HG03045 (cell line): ENCODE measurements around the gene CIART.

Experiments
- ATAC-seq: cut with Tn5 transposase; IDR thresholded peaks from one replicate; pipeline ENCODE4 v1.9.1; 2021; ENCODE audit warnings: mild to moderate bottlenecking, moderate library complexity; ENCODE audit not compliant: unreplicated experiment

The CIART gene

DNA sequence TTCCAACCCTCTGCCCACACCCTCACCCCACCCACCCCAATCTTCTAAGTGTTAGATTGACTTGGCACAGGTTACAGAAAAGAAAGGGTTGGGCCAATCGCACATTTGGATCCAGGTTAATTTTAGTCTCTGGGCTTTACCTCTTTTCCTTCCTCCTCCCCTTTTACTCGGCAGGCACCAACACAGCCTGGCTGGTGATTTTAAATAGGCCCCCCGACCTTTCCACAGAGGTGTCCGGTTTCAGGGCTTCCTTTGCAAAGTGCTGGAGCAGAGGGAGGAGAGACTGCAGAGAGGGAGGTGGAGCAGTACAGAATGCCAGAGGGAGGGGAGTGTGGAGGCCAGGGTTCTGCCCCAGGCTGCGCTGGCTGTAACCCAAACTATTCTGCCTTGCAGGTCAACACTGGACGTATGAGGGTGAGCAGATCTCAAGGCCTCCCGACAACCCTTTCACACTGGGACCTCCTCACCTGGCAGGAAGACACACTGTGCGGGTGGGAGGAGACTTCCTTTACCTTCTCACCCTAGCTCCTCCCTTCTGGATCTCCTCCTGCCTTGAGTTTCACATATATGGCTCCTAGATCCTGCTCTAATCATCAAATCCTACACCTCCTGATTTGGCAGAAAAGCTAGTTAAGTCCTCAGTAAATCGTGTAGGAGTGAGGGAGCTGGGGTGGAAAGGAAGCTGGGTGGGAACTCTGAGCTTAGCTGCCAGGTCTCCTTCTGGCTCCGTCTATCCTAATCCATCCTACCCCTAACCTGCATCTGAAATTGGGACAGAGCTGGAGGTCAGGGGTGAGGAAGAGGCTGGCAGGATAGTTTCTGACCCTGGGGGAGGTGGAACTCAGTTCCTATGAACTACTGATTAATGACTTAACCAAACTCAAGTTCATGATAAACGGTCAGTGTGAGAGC lies 22.3 kb upstream of the CIART start:
- no peak for ATAC-seq

DNA sequence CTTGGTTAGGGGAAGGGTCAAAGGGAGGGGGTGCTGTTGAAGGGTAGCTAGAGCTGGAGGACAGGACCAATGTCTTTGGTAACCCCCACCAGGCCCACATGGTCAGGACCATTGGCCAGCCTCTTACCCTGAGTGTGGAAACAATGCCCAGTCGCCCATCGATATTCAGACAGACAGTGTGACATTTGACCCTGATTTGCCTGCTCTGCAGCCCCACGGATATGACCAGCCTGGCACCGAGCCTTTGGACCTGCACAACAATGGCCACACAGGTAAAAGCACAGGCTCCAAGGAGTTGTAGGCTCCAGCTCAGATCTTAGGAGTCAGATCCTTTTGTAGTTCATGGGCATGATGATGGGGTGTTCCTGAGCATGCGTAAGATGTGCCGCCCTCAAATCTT lies 21.0 kb upstream of the CIART start:
- ATAC-seq, result no peak

DNA sequence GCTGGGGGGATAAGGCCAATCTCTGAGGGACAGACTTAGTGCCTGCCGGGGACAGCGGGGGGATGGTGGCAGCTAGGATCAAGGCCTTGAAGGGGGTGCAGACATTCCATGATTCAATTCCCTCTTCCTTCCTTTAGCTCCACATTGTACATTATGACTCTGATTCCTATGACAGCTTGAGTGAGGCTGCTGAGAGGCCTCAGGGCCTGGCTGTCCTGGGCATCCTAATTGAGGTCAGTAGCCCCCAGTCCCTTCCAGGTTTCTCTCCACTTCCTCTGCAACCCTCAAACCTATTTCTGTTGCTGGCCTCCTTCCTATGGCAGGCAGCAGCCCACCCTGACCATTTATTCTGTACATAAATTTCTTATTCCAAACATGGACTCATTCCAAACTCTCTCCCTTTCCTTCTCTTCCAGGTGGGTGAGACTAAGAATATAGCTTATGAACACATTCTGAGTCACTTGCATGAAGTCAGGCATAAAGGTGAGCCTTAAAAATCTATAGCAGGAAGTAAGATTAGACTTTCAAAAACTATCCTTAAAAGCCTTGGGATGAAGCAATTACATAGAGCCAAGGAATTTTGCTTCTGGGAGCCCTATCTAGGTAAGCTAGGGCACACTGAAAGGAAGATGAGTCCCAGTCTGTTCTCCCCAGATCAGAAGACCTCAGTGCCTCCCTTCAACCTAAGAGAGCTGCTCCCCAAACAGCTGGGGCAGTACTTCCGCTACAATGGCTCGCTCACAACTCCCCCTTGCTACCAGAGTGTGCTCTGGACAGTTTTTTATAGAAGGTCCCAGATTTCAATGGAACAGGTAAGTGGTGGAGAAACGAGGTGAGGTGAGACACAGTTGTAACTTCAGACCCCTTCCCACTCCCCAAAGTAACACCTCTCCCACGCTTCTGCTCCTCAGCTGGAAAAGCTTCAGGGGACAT lies 19.7 kb upstream of the CIART start:
- ATAC-seq, result no peak

DNA sequence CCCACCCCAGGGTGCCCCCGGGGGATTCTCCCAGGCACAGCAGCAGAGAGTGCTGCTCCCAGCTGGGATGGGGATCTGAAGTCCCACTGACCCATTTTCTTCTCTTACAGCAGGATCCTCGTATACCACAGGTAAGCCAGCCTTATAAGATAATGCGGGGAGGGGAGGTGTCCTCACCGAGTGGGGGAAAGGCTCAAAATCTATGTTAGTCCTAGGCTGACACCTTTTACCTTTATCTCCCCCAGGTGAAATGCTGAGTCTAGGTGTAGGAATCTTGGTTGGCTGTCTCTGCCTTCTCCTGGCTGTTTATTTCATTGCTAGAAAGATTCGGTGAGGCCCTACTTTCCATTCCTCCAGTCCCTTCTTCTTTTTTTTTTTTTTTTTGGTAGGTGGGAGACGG lies 18.8 kb upstream of the CIART start:
- no peak for ATAC-seq

DNA sequence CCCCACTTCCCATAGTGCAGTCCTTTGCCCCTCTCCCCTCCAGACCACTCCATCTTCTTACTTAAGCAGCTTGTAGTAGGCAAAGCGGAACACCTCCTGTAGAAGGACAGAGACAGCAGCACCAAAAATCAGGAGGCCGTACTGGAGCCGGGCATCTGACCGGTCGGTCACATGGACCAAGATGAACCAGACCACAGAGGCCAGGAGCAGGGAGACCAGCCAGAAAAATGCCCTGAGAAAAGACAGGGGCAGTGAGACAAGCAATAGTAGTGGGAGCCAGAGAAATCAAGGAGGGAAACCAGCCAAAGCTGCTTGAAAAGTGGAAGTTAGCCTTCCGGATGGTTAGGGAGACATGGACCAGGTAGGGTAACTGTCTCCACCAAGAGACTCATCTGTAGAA lies 14.5 kb upstream of the CIART start:
- ATAC-seq, result no peak

DNA sequence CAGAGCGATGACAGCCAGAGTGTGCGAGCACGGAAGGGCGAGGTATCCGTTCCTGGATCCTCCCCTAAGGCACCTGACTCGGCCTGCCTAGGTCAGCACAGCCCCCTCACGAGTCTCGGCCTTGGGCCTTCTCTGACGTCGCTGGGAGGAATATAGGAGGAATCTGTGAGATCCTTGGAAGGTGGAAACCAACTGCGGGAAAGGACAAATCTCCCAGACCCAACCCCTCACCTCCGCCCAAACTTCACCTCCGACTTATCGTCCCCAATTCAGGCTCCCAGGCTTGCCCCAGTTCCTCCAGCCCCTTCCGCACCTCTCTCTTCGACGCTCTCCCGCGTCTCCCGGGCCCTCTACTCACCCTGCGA lies 14.0 kb upstream of the CIART start:
- peak; percentile 20 for ATAC-seq

DNA sequence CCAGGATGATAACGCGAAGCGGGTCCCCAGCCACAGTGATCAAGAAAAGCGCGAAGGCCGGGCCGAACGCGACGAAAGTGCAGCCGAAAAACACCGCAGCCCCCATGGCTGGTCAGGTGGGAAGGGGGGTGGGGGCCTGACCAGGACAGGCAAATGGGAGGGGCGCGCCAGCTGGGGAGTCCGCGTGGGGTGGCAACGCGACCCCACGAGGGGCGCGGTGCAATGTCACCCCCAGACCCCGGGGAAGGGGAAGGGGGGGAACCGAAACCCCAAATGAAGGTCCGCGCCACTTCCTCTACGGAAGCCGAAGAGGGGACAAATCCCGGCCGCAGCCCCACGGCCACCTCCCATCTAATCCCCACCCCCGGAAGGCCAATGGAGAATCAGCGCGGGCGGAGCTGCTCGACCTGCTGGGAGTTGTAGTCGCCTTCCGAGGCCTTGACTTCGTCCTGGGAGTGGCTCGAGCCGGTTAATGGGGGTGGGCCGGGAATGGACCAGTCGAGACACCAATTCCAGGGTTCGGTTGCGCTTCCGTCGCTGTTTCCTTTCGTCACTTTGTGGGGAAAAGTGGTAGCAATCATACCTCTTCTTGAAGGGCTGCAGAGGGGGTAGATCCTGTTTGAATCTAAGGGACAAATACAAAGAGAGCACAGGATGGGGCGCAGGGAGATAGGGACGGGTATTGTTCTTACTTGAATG lies 13.5 kb upstream of the CIART start, which contains the start of gene APH1A:
TSS of gene APH1A (minus strand) at position 312 of the 699 bp plus-strand sequence. CDS start at position 106, 206 bp downstream.
- peak; percentile 90 for ATAC-seq

DNA sequence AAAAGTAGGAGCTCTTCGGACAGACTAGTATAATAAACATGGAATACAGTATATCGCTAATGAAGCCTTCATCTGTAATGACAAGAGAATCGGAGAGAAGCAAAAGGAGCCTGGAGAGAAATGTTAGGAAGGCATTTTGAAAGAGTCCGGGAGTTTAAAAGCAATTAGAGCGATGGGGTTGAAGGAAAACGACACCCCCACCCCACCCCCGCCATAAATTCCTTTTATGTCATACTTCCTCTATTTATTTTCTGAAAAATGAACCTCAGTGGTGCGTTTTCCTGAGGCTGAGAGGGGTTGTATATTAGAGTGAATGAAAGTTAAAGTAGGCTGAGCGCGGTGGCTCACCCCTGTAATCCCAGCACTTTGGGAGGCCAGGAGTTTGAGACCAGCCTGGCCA lies 12.9 kb upstream of the CIART start:
- ATAC-seq, result no peak

DNA sequence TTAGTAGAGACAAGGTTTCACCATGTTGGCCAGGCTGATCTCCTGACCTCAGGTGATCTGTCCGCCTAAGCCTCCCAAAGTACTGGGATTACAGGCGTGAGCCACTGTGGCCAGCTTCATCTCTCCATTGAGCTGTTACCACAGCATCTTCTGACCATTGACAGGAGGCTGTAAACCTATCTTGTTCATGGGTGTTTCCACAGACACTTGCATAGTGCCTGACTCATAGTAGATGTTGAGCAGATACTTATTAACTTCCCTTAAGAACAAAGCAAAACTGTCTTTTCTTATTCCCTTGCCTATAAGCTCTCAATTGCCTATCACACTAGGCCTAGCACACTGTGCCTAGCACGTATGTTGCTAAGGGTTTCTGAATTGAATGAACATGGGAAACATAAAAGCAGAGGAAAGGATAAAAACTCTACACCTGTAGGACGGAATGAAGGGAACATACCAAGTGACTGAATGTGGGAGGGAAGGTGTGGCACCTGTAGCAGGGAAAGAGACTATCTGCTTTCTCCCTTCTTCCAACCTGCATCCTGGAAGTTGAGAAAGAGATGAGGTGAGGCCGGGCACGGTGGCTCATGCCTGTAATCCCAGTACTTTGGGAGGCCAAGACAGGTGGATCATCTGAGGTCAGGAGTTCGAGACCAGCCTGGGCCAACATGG lies 10.9 kb upstream of the CIART start:
- ATAC-seq, result no peak

DNA sequence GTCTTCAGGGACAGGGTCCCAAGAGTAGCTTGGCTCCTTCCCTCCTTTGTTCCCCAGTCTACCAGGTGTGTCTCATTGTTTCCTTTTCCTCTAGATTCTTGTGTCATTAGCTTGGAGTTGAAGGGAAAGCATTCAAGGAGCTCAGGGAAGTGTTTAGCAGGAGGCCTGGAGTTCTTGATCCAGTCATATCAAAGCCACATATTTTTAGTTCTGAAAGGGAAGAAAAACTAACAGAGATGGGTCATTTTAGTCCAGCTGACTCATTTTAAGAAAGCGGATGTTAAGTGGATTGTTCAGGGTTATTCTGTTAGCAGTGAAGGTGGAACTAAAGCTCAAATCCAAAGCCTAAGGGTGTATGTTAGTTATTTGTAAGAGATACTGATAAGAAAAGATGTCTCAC lies 9.0 kb upstream of the CIART start:
- ATAC-seq, result no peak

DNA sequence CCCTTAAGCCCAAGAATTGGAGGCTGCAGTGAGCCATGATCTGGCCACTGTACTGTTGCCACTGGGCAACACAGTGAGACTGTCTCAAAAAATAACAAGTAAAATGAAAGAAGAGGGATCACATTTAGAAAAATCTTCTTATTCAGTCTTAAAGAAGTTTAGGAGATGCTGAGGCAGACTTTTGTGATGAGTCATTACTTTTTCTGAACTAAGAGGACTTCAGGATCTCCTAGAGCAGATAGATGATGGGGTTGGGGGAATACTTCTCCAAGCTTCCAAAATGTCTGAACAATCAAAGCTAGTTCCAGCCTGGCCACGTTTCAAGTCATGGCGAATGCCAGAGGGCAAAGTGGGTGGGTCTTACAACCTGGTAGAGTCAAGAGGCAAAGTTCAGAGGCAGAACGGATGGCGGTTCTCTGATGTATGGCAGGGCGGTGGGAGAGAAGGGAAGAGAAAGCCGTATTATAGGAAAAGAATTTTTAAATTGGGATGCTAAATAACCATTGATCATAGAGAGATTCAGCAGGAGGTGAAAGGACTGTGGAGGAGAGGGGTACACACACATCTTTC lies 2.1 kb upstream of the CIART start:
- no peak for ATAC-seq

DNA sequence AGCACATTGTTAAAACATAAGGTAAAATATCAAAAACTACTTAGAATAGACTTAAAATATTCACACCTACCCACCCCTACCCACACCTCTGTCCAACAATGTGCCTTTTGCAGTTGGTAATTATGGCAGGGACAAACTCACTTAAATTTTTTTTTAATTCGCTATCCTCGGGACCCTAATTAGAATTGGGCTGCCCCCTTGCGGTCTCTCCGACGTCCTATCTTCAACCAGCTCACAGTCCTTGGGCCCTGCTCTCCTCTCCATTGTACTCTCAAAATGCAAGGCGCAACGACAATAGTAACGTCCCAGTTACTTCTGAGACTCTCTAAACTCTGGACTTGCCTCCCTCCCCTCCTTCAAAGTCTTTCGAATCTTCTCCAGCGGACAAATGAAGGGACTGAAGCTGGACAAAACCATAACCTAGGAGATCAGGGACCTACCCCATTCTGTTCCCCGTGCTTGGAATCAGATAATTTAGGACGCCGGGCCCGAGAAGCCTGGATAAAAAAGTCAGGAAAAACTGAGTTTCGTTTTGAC lies 1.1 kb upstream of the CIART start:
- no peak for ATAC-seq

DNA sequence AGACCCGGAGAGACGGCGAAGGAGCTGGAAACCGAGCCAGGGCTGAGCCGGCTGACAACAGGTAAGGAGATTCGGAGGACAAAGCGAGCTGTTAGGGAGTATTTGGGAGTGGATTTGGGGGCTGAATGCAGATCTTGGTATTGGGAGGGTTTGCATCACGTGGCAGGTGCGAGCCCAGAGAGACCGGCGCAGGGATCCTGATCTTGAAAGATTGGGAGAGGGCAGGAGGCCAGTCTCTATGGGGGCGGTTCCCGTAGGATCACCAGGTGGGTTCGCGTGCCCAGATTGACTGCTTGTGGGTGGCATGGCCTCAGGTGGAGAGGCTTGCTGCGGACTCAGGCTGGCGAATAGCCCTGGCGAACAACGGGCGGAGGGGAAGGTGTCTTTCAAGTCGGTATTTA lies 204 bp downstream of the CIART start:
- ATAC-seq, result no peak

DNA sequence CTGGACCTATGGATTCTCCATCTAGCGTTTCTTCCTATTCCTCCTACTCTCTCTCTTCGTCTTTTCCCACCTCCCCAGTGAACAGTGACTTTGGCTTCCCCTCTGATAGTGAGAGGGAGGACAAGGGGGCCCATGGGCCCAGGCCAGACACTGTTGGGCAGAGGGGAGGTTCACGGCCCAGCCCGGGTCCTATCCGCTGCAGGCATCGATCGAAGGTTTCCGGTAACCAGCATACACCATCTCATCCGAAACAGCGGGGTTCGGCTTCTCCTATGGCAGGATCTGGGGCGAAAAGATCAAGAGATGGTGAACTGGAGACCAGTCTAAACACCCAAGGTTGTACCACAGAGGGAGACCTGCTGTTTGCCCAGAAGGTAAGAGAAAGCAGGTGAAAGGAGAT lies 906 bp downstream of the CIART start:
- no peak for ATAC-seq

DNA sequence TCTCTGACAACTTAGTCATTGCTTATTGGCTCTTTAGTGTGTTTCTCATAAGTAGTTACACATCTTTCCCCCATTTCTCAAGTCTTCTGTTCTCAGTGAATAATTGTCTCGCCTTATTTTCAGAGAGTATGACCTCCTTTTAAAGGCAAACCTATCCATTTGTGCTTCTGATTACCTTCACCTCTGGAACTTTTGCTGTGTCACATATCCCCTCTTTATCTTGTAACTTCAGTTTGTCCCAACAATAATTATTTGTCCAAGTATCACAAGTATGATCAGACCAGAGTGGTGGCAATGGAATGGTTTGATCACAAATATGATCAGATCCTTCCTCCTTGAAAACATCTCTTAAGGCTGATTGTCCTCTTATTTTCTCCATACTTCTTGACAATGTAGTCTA lies 6.0 kb downstream of the CIART start:
- ATAC-seq, result no peak

DNA sequence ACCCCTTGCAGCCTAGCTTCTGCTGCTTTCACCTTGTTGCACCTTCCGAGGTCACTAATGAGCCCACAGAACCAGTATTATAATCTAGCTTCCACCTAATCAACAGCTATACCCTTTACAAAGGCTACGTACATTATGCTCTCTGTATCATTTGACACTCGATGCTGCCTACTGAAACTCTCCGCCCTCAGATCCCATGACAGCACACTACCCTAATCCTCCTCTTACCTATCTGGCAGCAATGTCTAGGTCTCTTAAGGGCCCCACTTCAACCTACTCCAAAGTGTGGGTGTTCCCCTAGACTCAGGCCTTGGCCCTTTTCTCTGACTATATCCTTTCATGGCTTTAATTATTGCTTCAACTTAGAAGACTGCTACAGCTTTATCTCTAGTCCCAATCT lies 6.5 kb downstream of the CIART start:
- ATAC-seq, result no peak

DNA sequence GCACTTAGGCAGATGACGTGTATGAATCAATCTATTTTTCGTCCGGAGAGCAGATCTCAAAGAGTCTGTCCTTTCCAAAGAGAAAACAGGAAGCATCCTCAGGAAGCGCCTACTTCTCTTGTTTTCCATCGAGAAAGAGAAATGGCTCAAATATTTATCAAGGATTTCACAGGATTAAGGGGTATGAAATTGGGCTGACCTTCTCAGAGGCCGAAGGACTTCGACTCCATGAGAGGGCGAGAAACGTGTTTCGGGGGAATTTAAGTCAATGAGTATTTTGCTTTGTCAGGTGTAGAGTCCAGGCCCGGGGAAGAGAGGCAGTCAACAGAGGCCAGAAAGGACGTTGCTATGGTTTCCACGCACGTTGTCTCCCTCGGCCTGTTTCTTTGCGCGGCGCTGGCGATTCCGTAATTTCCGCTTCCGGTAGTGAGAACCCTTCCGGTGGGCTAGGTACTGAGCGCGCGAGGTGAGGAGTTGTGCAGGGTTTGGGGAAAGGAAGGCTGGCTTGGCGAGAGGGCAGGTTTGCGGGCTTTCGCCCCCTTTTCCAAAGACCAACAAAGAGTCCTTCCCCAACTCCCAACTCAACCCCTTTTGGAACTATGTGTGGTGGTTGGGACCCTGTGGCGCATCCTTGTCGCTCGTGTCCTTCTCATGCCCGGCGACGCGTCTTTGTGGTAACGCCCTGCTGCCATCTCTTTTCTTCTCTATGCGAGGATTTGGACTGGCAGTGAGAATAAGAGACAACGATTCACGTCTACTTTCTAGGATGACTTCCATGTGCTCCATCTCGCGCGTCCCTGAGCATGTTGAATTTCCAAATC lies 11.3 kb downstream of the CIART start, which contains the start of gene MRPS21:
TSS of gene MRPS21 (plus strand) at position 429 of the 821 bp plus-strand sequence. CDS start 506 bp downstream, outside the sequence.
- ATAC-seq, result peak; percentile 88

DNA sequence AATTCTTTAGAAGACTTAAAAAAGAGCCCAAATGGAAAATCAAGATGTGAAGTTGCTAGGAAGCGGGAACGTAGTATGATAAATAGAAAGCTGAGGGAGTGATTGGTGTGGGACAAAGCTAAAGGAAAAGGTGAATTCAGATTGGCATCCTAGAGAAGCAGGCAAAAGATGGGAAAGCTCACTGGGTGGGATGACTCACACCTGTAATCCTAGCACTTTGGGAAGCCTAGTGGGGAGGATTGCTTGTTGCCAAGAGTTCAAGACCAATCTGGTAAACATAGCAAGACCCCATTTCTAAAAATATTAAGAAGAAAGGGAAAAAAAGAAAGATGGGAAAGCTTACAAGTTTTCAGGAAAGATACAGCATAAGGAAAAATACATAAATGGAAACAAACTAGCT lies 13.1 kb downstream of the CIART start:
- ATAC-seq, result no peak

DNA sequence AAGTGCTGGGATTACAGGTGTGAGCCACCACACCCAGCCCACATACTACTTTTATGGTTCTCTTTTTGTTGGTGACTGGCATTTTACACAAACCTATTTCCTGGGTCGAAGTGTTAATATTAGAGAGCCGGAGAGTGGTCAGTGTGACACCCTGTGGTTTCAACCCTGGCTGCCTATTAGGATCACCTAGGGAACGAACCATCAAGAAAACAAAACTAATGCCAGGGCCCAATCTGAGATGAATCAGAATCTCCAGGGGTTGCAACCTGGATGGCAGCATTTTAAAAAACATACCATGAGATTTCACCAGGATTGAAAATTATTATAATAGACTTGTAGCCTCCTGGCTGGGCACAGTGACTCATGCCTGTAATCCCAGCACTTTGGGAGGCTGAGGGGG lies 17.4 kb downstream of the CIART start:
- no peak for ATAC-seq
